HCT116 (cell line): ENCODE data around the gene CALU. TPM values are rescaled to one million over a fixed set of nuclear protein-coding genes. Genes with fewer than 3 reads are reported as not detected.

Experiments
- ATAC-seq: fragments of 200-7000 bp; cut with Tn5 transposase; 2 replicates; pipeline ENCODE4 v1.9.1; 2020; ENCODE audit warnings: mild to moderate bottlenecking, moderate library complexity
- BruUV-seq: library from RNA; stranded (reverse); fragments of 400-500 nt; replicated peaks from 2 replicates; lab custom pipeline; 2021; lab: Mats Ljungman, UMichigan
- CTCF ChIA-PET: fragments of 300-600 bp; sonication (Branson Sonifier 250); formaldehyde crosslinking; loops from one replicate; lab custom pipeline; 2021; ENCODE audit warnings: antibody characterized with exemption; lab: Charles Lee
- POLR2A ChIA-PET: fragments of 300-600, 350-600 bp; sonication (Branson Sonifier 250); formaldehyde crosslinking; loops from one replicate; lab custom pipeline; 2021; ENCODE audit warnings: antibody characterized with exemption; lab: Charles Lee
- RAD21 ChIA-PET, 2 experiments: fragments of 300-600 bp; sonication (Branson Sonifier 250); formaldehyde crosslinking; loops; one replicate each; lab custom pipeline; 2023; ENCODE audit warnings: low total read pairs in 2 of 2; ENCODE audit not compliant: uncharacterized antibody in 2 of 2, unreplicated experiment in 2 of 2, low non-redundant PET in 1 of 2; lab: Charles Lee
- DNase-seq: peaks from one replicate; pipeline ENCODE4 v3.0.0-alpha.2; 2010; ENCODE audit warnings: low read depth, low spot score
- H2AFZ ChIP-seq: fragments of 200-600 bp; shearing (Covaris generic), sonication (generic); 2 replicates; pipeline ENCODE4 v1.6.1; 2017; ENCODE audit warnings: low read depth, mixed run types, mixed read lengths, antibody characterized with exemption, low read length; ENCODE audit not compliant: poor library complexity, severe bottlenecking
- H3K27ac ChIP-seq: 2 replicates; pipeline ENCODE4 v1.5.1; 2012; ENCODE audit warnings: low read depth, low read length
- H3K27me3 ChIP-seq: fragments of 200-600 bp; sonication (generic); 2 replicates; pipeline ENCODE4 v1.6.1; 2016; ENCODE audit warnings: mixed run types, low read length, mixed read lengths; ENCODE audit not compliant: insufficient read depth
- H3K36me3 ChIP-seq, 2 experiments: fragments of 200-500 bp in 1 of 2; fragments of 200-600 bp in 1 of 2; sonication (Bioruptor generic) in 1 of 2; sonication (generic) in 1 of 2; 2 replicates each; pipeline versions ENCODE4 v1.5.1 to v1.6.1; 2014 to 2016; ENCODE audit warnings: low read length in 2 of 2, inconsistent platforms in 1 of 2, mixed read lengths in 1 of 2, mixed run types in 1 of 2; ENCODE audit not compliant: insufficient read depth in 2 of 2, control insufficient read depth in 1 of 2
- H3K4me1 ChIP-seq, 2 experiments: fragments of 200-600 bp in 1 of 2; sonication (generic) in 1 of 2; 2 replicates each; pipeline versions ENCODE4 v1.5.1 to v1.6.1; 2012 to 2017; ENCODE audit warnings: low read length in 2 of 2, inconsistent platforms in 1 of 2, mild to moderate bottlenecking in 1 of 2, mixed read lengths in 1 of 2, mixed run types in 1 of 2, moderate library complexity in 1 of 2; ENCODE audit not compliant: insufficient read depth in 2 of 2, control insufficient read depth in 1 of 2
- H3K4me2 ChIP-seq: fragments of 200-600 bp; sonication (generic); 2 replicates; pipeline ENCODE4 v1.6.1; 2017; ENCODE audit warnings: mixed run types, low read length, mixed read lengths
- H3K4me3 ChIP-seq, 2 experiments: fragments of 200-600 bp in 1 of 2; sonication (generic) in 1 of 2; replicated peaks in 1 of 2; 2 replicates each; pipeline ENCODE4 v1.5.1; 2011 to 2016; ENCODE audit warnings: low read length in 2 of 2, control low read depth in 1 of 2, low read depth in 1 of 2, mild to moderate bottlenecking in 1 of 2, mixed read lengths in 1 of 2, mixed run types in 1 of 2
- H3K79me2 ChIP-seq: fragments of 200-600 bp; sonication (generic); 2 replicates; pipeline ENCODE4 v1.6.1; 2017; ENCODE audit warnings: mild to moderate bottlenecking, mixed run types, low read length, moderate library complexity, mixed read lengths; ENCODE audit not compliant: insufficient read depth
- H3K9ac ChIP-seq: fragments of 200-600 bp; sonication (generic); 2 replicates; pipeline ENCODE4 v1.6.1; 2016; ENCODE audit warnings: low read length, mixed read lengths
- H3K9me2 ChIP-seq: fragments of 200-600 bp; sonication (generic), shearing (Covaris generic); 2 replicates; pipeline ENCODE4 v1.6.1; 2017; ENCODE audit warnings: mixed run types, mild to moderate bottlenecking, moderate library complexity; ENCODE audit not compliant: insufficient read depth
- H3K9me3 ChIP-seq, 2 experiments: fragments of 200-500 bp in 1 of 2; fragments of 200-600 bp in 1 of 2; sonication (Bioruptor generic) in 1 of 2; sonication (generic) in 1 of 2; 2 replicates each; pipeline ENCODE4 v1.6.1; 2014 to 2017; ENCODE audit warnings: low read length in 2 of 2, mixed read lengths in 2 of 2, inconsistent platforms in 1 of 2, low read depth in 1 of 2, mild to moderate bottlenecking in 1 of 2, mixed run types in 1 of 2, moderate library complexity in 1 of 2; ENCODE audit not compliant: control insufficient read depth in 1 of 2, insufficient read depth in 1 of 2
- H4K20me1 ChIP-seq: fragments of 200-600 bp; sonication (generic), shearing (Covaris generic); 2 replicates; pipeline ENCODE4 v1.6.1; 2017; ENCODE audit warnings: mixed run types, mild to moderate bottlenecking, moderate library complexity; ENCODE audit not compliant: insufficient read depth
- ATF3 ChIP-seq: IDR thresholded peaks from 2 replicates; pipeline ENCODE4 v1.6.1; 2012
- CBX3 ChIP-seq: IDR thresholded peaks from 2 replicates; pipeline ENCODE4 v1.6.1; 2012; ENCODE audit warnings: low read depth
- CEBPB ChIP-seq: IDR thresholded peaks from 2 replicates; pipeline ENCODE4 v1.6.1; 2012; ENCODE audit warnings: low read depth
- CTCF ChIP-seq, 3 experiments: fragments of 200-600 bp in 1 of 3; sonication (generic) in 1 of 3; IDR thresholded peaks in 2 of 3; conservative IDR thresholded peaks in 1 of 3; 2 replicates each; pipeline ENCODE4 v1.5.1; 2012 to 2017; ENCODE audit warnings: low read depth in 2 of 3, low read length in 2 of 3, antibody characterized with exemption in 1 of 3, borderline replicate concordance in 1 of 3, control low read depth in 1 of 3, mild to moderate bottlenecking in 1 of 3, mixed read lengths in 1 of 3, mixed run types in 1 of 3, moderate library complexity in 1 of 3; ENCODE audit not compliant: insufficient read depth in 1 of 3
- EGR1 ChIP-seq: IDR thresholded peaks from 2 replicates; pipeline ENCODE4 v1.6.1; 2012; ENCODE audit warnings: low read depth
- ELF1 ChIP-seq: IDR thresholded peaks from 2 replicates; pipeline ENCODE4 v1.6.1; 2012; ENCODE audit warnings: low read depth, borderline replicate concordance
- EZH2phosphoT487 ChIP-seq: fragments of 200-600 bp; IDR thresholded peaks from 2 replicates; pipeline ENCODE4 v1.6.1; 2018; ENCODE audit warnings: antibody characterized with exemption, borderline replicate concordance
- FOSL1 ChIP-seq: IDR thresholded peaks from 2 replicates; pipeline ENCODE4 v1.6.1; 2012; ENCODE audit warnings: low read depth
- JUND ChIP-seq: IDR thresholded peaks from 2 replicates; pipeline ENCODE4 v1.6.1; 2012
- MAX ChIP-seq: IDR thresholded peaks from 2 replicates; pipeline ENCODE4 v1.6.1; 2012
- POLR2A ChIP-seq: IDR thresholded peaks from 2 replicates; pipeline ENCODE4 v1.7.0; 2011; ENCODE audit warnings: borderline replicate concordance; ENCODE audit not compliant: insufficient read depth, insufficient read length; ENCODE audit errors: extremely low read depth
- RAD21 ChIP-seq: IDR thresholded peaks from 2 replicates; pipeline ENCODE4 v1.6.1; 2012; ENCODE audit warnings: low read depth, mild to moderate bottlenecking
- SIN3A ChIP-seq: IDR thresholded peaks from 2 replicates; pipeline ENCODE4 v1.6.1; 2012; ENCODE audit warnings: low read depth
- SP1 ChIP-seq: IDR thresholded peaks from 2 replicates; pipeline ENCODE4 v1.6.1; 2012; ENCODE audit warnings: low read depth
- SRF ChIP-seq: IDR thresholded peaks from 2 replicates; pipeline ENCODE4 v1.6.1; 2012; ENCODE audit warnings: low read depth
- YY1 ChIP-seq: IDR thresholded peaks from 2 replicates; pipeline ENCODE4 v1.6.1; 2011; ENCODE audit warnings: low read length, low read depth, moderate library complexity, mild to moderate bottlenecking; ENCODE audit not compliant: insufficient replicate concordance; ENCODE audit errors: extremely low read depth
- ZBTB33 ChIP-seq: IDR thresholded peaks from 2 replicates; pipeline ENCODE4 v1.6.1; 2011; ENCODE audit warnings: mild to moderate bottlenecking, low read length, moderate library complexity; ENCODE audit not compliant: insufficient replicate concordance; ENCODE audit errors: extremely low read depth
- ZFX ChIP-seq: fragments of 450-650 bp; IDR thresholded peaks from 2 replicates; pipeline ENCODE4 v1.6.1; 2017
- ZNF274 ChIP-seq: fragments of 200-500 bp; sonication (Bioruptor generic); IDR thresholded peaks from 2 replicates; pipeline ENCODE4 v1.6.1; 2014; ENCODE audit warnings: mild to moderate bottlenecking, low read depth, low read length, inconsistent platforms
- intact Hi-C: fragments of 100-400 bp; cut with micrococcal nuclease; formaldehyde crosslinking; loops from 2 replicates; pipeline ENCODE4 v1.10.0; 2022
- total RNA-seq: library from RNA; stranded (reverse); gene quantifications from one replicate; pipeline ENCODE4 v1.2.1, GENCODE V29; 2021; ENCODE audit not compliant: unreplicated experiment

Gene CALU
- total RNA-seq, 1 experiment from 2014 or later, result 106 TPM

GRCh38 chr7:128739990-128740682, 977 bp downstream of the CALU start:
- no peak for DNase-seq
- no TSS peak for BruUV-seq
- ChIA-PET RAD21 (no interaction called here), CTCF (no interaction called here)
- no peaks in the 10 kb centered on the region for H3K36me3 ChIP-seq
- H3K9ac ChIP-seq, result peak overlapping the region; percentile 91
- no peaks in the 10 kb centered on the region for H3K9me3 ChIP-seq
- peak overlapping the region; percentile 81 for H3K27ac ChIP-seq
- TF ChIP-seq JUND (no peak), SRF (no peak), YY1 (no peak), ZBTB33 (no peak), POLR2A (no peak), CEBPB (no peak), SP1 (no peak), ELF1 (no peak), ATF3 (no peak), SIN3A (no peak), EZH2phosphoT487 (no peak), ZNF274 (no peak), CBX3 (no peak), RAD21 (no peak), ZFX (no peak), CTCF (IDR thresholded peaks at IDR 0.05 in 2 of 3, conservative IDR thresholded peaks at IDR 0.05 in 1 of 3; ENCODE audit: borderline replicate concordance in 1 of 3, insufficient read depth in 1 of 3, low read depth in 2 of 3, low read length in 2 of 3) (no peak), MAX (no peak), EGR1 (no peak), FOSL1 (no peak)
- TF ChIP-seq, all 23 proteins: peak for 0
- Histone ChIP-seq H3K27me3 (no peaks in the 10 kb centered on the region), H3K79me2 (peaks cover 60% of the 10 kb centered on the region), H4K20me1 (peaks cover 23% of the 10 kb centered on the region; the same call in 1 of the 2 replicates), H3K4me3 (peak overlapping the region; percentile 73 to 85), H2AFZ (no peak overlapping the region), H3K9me2 (no peaks in the 10 kb centered on the region), H3K4me1 (peaks cover 10 to 45% of the 10 kb centered on the region in 2 experiments), H3K4me2 (peak overlapping the region; percentile 89)
- ATAC-seq, result no peak
- POLR2A ChIA-PET, result no interaction called here
- intact Hi-C loops, result no loop called here
